Measurements from ENCODE around the gene MEGF6. TPM values are rescaled to one million over a fixed set of nuclear protein-coding genes. Genes with fewer than 3 reads are reported as not detected.

Gene MEGF6
- total RNA-seq, 3 donors from 2014 or later, result 19.3 to 32.1 (median 24.2) TPM

GRCh38 chr1:3442901-3443300 is 168.4 kb downstream of the MEGF6 start:
- Histone ChIP-seq H3K27ac (no peak overlapping the region), H3K4me3 (no peak overlapping the region), H3K9me3 (peaks cover 3 to 5% of the 10 kb centered on the region in 2 donors), H3K4me1 (no peaks in the 10 kb centered on the region), H3K36me3 (no peaks in the 10 kb centered on the region), H3K27me3 (peaks cover 0 to 51% of the 10 kb centered on the region in 2 donors)
- TF ChIP-seq CTCF (IDR thresholded peaks at IDR 0.05) (no peak), POLR2AphosphoS5 (IDR thresholded peaks at IDR 0.05) (no peak), POLR2A (IDR thresholded peaks at IDR 0.05) (no peak)
- no peak for DNase-seq (ENCODE audit: low spot score in 2 of 2)
- intact Hi-C loops (cut with DNase I; ENCODE audit: low total_unique reads), result no loop called here

- H3K27ac ChIP-seq, result no peak overlapping the region
- DNase-seq (ENCODE audit: low spot score in 2 of 2), result no peak
Measured at GRCh38 chr1:3442331-3442730, 169.0 kb downstream of the MEGF6 start.

GRCh38 chr1:3441880-3442279 is 169.4 kb downstream of the MEGF6 start:
- Histone ChIP-seq H3K27me3 (peaks cover 0 to 57% of the 10 kb centered on the region in 2 donors), H3K27ac (no peak overlapping the region)

More at GRCh38 chr1:3442331-3442730, 169.0 kb downstream of the MEGF6 start:
- intact Hi-C loops (cut with DNase I; ENCODE audit: low total_unique reads), result no loop called here
- Histone ChIP-seq H3K27me3 (peaks cover 0 to 52% of the 10 kb centered on the region in 2 donors), H3K36me3 (no peaks in the 10 kb centered on the region), H3K4me1 (no peaks in the 10 kb centered on the region), H3K4me3 (no peak overlapping the region), H3K9me3 (peaks cover 0 to 3% of the 10 kb centered on the region in 2 donors)
- no peak for TF ChIP-seq CTCF (IDR thresholded peaks at IDR 0.05)
- no peak for TF ChIP-seq POLR2A (IDR thresholded peaks at IDR 0.05)
- TF ChIP-seq POLR2AphosphoS5 (IDR thresholded peaks at IDR 0.05), result no peak

GRCh38 chr1:3441410-3441847 is 169.9 kb downstream of the MEGF6 start:
- Histone ChIP-seq H3K4me1 (no peaks in the 10 kb centered on the region), H3K27me3 (peaks cover 0 to 61% of the 10 kb centered on the region in 2 donors), H3K27ac (no peak overlapping the region), H3K4me3 (no peak overlapping the region), H3K36me3 (no peaks in the 10 kb centered on the region), H3K9me3 (peaks cover 0 to 2% of the 10 kb centered on the region in 2 donors)
- intact Hi-C loops (cut with DNase I; ENCODE audit: low total_unique reads), result no loop called here
- no peak for TF ChIP-seq POLR2AphosphoS5 (IDR thresholded peaks at IDR 0.05)
- no peak for TF ChIP-seq CTCF (IDR thresholded peaks at IDR 0.05)
- TF ChIP-seq POLR2A (IDR thresholded peaks at IDR 0.05), result no peak
- DNase-seq (ENCODE audit: low spot score in 2 of 2), result no peak

More at GRCh38 chr1:3441880-3442279, 169.4 kb downstream of the MEGF6 start:
- intact Hi-C loops (cut with DNase I; ENCODE audit: low total_unique reads), result no loop called here
- H3K36me3 ChIP-seq, result no peaks in the 10 kb centered on the region
- H3K4me3 ChIP-seq, result no peak overlapping the region
- DNase-seq (ENCODE audit: low spot score in 2 of 2), result no peak
- no peaks in the 10 kb centered on the region for H3K4me1 ChIP-seq
- TF ChIP-seq POLR2AphosphoS5 (IDR thresholded peaks at IDR 0.05) (no peak), POLR2A (IDR thresholded peaks at IDR 0.05) (no peak)
- H3K9me3 ChIP-seq, result peaks cover 0 to 3% of the 10 kb centered on the region in 2 donors

- Histone ChIP-seq H3K4me1 (no peaks in the 10 kb centered on the region), H3K27ac (no peak overlapping the region), H3K36me3 (no peaks in the 10 kb centered on the region), H3K27me3 (peaks cover 0 to 61% of the 10 kb centered on the region in 2 donors), H3K4me3 (no peak overlapping the region), H3K9me3 (no peaks in the 10 kb centered on the region)
- TF ChIP-seq POLR2A (IDR thresholded peaks at IDR 0.05) (no peak), CTCF (IDR thresholded peaks at IDR 0.05) (no peak), POLR2AphosphoS5 (IDR thresholded peaks at IDR 0.05) (no peak)
- intact Hi-C loops (cut with DNase I; ENCODE audit: low total_unique reads), result no loop called here
- no peak for DNase-seq (ENCODE audit: low spot score in 2 of 2)
Measured at GRCh38 chr1:3440711-3441409, 170.4 kb downstream of the MEGF6 start.
